ENCODE measurements around the gene PIANP.

Gene PIANP

GRCh38 chr12:6644257-6644596 is 56.4 kb downstream of the PIANP start:
- H3K4me3 ChIP-seq (ENCODE audit: low read depth, low read length) = peak overlapping the region; percentile 46
- peak; percentile 29 for TF ChIP-seq POLR2A (IDR thresholded peaks at IDR 0.05; ENCODE audit: extremely low read depth, insufficient read length)
- no peak for TF ChIP-seq MYC (IDR thresholded peaks at IDR 0.05; ENCODE audit: low read depth, low read length)
- DNase-seq (ENCODE audit: low read depth) = peak; percentile 80
